IPS-NIHi11 (cell line): ENCODE results near the gene SNU13.
"Not testable (repeated sequence)": the region's sequence is repeated elsewhere in the genome, so short reads cannot be mapped to it uniquely, and the experiment has no call there.

Source experiments
- DNase-seq: peaks from one replicate; pipeline ENCODE4 v3.0.0; 2012; ENCODE audit warnings: mixed read lengths, low spot score

The SNU13 gene

DNA sequence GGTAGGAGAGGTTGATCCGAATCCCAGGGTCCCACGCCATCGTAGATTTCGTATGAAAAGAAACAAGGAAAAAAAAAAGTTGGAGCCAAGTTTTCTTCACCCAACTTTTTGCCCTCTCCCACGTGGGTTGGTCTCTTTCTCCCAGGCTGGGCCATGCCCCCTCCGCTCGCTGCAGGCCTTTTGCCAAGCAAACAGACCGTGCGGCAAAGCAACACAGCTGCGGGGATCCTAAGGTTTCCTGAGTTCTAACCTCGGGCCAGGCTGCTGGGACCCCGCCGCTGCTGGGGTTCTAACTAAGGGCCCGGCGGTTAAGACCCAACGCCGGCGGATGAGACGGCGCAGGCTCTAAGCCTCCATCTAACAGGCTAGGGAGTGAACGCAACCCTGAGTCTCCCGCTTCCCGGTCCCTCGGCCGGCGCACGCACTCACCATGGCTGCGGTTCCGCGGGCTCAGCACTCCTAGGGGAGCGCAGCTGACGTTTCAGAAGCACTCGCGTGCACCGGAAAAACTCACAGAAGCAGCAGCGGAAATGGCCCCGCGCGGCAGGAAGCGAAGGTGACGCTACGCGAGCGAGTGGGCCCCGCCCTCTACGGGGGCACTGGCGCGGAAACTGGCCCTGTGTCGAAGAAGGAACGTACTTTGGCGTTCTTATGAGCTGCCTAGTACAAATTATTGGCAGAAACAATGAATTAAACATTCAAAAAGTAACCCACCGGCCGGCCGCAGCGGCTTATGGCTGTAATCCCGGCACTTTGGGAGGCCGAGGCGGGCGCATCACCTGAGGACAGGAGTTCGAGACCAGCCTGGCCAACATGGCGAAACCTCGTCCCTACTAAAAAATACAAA is at the start of gene SNU13:
Gene SNU13 (minus strand): TSS at position 503 of the 847 bp plus-strand sequence. CDS start 71 bp downstream, at position 432.
- DNase-seq = peak; percentile 92

DNA sequence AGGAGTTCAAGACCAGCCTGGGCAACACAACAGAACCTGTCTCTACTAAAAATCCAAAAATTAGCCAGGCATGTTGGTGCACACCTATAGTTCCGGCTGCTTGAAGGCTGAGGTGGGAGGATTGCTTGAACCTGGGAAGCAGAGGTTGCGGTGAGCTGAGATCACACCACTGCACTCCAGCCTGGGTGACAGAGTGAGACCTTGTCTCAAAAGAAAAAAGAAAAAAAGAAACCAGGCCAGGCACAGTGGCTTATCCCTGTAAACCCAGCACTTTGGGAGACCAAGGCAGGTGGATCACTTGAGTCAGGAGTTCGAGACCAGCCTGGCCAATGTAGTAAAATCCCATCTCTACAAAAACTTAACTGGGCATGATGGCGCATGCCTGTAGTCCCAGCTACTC is 44.6 kb upstream of the SNU13 start:
- not testable (repeated sequence) for DNase-seq

DNA sequence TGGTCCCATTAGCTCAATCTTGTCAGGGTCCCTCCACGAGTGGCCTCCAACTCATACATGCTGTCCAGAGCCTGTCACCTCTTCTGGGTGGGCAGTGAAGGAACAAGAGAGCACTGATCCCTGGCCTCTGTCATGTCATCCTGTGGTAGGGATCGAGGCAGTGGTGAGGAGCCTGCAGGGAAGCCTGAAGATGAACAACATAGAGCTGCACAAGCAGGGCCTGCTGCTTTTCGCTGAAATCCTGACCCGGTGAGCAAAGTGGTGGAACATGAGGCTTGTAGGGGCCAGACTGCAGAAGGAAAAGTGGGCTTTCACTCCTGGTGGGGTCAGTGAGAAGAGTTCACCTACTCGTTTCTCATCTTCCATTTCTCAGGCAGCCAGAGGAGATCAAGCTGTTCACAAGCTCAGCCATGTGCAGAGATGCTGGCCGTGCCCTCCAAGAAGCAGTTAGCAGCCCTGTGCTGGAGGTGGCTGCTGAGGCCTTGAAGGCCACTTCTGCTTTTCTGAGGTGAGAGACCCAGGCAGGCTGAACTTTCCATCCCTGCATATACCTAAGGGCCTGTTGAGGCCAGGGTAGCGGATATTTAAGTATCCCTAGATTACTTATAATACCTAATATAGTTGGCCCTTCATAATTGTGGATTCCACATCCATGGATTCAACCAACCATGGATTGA is 43.6 kb upstream of the SNU13 start:
- no peak for DNase-seq

DNA sequence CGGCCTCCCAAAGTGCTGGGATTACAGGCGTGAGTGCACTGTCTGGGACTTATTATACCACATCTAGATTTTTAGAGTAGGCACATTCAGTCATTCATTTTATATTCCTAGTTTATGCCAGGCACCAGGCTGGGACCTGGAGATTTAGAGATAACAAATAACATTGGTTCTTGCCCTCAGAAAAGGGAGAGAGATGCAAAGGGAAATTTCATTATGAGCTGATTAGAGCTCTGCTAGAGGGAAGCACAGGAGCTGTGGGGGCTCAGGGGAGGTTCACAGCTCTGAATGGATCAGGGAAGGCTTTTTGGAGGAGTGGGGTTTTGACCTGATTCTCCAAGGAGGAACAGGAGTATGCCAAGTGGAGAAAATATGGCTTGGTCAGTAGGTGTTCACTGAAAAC is 42.9 kb upstream of the SNU13 start:
- DNase-seq = no peak

DNA sequence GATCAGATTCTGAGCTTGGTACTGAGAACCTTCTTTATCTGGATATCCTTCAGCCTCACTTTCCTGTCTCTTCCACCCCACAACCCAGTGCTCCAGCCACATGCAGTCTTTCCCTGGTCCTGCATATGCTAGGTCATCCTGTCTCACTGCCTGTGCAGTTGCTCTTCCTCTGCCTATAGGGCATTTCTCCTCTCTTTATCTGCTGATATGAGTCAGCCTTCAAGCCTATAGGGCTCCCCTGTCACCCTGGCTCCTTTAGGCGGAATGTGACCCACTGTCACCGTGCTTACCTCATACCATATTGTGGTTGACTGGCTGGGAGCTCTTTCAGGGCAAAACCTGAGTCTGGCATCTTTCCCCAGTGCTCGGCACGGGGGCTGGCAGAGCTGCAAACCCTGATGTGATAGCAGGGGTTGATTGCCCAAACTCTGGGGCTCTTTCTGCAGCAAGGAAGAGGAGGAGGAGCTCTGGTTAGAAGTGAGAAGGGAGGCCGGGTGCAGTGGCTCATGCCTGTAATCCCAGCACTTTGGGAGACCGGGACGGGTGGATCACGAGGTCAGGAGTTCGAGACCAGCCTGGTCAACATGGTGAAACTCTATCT is 36.9 kb upstream of the SNU13 start:
- DNase-seq = no peak

DNA sequence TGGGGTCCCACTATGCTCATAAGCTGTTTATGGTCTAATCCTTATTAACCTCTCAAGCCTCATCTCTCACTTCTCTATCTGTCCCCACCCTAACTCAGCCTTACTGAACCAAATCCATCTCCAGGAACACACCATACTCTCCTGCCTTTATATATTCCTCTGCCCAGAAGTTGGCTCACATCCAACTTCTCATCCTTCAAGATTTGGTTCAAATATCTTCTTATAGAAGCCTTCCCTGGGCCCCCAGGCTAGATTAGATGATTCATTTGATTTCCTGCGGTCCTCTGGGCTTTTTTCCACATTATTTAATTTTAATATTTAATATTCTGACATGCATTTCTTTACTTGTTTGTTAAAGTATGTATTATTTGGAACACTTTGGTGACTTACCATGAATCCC is 33.8 kb upstream of the SNU13 start:
- DNase-seq = no peak

DNA sequence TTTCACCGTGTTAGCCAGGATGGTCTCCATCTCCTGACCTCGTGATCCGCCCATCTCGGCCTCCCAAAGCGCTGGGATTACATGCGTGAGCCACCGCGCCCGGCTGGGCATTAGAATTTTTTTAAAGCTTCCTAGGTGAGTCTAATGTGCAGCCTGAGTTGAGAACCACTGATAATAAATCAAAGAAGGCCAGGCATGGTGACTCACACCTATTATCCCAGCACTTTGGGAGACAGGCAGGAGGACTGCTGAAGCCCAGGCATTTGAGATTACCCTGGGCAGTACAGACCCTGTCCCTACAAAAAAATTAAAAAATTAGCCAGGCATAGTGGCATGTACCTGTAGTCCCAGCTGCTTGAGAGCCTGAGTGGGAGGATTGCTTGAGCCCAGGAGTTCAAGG is 24.3 kb upstream of the SNU13 start:
- DNase-seq = no peak

DNA sequence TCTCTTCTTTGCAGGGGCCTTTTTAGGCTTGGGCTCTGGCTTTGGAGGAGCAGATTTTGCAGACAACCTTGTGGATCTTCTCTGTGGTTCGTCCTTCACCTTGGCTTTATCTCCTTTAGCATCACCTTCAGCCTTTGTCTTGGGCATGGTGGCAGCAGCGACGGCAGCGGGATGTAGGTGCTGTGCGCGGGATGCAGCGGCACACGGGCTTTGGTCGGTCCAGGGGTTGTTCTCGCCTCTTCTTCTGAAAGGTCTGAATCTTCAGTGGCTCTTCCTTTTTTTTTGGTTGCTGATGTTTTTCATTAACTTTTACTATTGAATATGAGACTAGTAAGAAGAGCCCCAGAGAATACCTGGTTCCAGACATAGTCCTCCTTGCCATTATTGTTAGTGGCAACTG is 20.7 kb upstream of the SNU13 start:
- no peak for DNase-seq

DNA sequence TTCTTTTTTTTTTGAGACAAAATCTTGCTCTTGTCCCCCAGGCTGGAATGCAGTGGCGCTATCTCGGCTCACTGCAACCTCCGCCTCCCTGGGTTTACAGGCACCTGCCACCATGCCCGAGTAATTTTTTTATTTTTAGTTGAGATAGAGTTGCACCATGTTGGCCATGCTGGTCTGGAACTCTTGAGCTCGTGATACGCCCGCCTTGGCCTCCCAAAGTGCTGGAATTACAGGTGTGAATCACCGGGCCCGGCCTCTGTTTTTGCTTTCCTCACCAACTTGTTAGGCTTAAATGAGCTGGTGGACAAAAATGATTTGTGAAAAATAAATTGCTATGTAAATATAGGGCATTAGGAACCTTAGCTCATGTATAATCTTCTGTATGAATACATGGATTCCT is 14.1 kb upstream of the SNU13 start:
- no peak for DNase-seq

DNA sequence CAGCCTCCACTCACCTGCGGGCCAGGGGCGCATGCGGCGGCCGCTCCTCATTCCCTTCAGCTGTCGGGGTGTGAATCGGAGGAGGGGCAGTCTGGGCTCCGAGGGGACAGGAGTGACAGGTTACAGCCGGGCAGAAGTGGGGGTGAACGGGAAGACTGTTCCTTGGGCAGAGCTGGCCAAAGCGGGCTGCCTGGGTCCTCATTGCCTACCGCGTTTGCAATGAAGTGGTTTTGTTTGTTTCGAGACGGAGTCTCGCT is 11.4 kb upstream of the SNU13 start:
- no peak for DNase-seq

DNA sequence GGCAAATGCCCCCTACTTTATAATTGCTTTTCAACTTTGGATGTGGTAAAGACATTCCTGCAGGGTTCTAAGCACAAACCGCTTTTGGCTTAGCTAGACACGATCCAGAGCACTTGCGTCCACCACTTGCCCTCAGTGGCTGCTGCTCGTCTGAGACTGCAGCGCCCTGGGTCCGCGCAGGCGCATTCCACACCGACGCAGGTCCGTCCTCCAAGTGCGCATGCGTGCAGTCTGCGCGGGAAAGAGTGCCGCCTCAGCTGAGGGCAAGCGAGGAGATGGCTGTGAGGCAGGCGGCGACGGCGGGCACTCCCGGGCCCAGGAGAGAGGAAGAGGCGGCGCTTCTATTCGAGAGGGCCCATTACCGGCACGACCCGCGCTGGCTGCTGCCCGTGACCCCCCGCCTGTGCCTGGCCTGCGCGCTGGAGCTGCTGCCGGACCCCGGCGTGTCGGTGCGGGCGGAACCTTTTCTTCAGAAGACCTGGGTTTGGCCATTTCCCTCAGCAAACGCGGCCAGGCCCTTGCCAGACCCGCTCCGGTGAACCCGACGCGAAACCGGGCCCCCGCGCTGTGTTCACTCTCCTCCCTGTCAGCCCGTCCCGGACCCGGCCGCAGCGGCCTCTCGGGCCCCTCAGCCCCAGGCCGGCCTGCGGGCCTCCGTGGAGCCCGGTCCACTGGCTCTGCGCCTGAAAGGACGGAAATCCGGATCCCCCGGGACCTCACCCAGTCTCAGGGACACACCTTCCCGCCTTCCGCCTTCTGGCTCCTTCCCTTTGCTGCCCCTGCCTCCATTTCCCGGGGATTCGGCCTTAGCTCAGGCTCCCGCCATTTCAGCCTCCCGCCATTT is 10.8 kb upstream of the SNU13 start, which contains the start of gene MEI1:
Gene MEI1 (plus strand): TSS at position 240 of the 844 bp plus-strand sequence. CDS start 36 bp downstream, at position 276.
- DNase-seq = no peak

DNA sequence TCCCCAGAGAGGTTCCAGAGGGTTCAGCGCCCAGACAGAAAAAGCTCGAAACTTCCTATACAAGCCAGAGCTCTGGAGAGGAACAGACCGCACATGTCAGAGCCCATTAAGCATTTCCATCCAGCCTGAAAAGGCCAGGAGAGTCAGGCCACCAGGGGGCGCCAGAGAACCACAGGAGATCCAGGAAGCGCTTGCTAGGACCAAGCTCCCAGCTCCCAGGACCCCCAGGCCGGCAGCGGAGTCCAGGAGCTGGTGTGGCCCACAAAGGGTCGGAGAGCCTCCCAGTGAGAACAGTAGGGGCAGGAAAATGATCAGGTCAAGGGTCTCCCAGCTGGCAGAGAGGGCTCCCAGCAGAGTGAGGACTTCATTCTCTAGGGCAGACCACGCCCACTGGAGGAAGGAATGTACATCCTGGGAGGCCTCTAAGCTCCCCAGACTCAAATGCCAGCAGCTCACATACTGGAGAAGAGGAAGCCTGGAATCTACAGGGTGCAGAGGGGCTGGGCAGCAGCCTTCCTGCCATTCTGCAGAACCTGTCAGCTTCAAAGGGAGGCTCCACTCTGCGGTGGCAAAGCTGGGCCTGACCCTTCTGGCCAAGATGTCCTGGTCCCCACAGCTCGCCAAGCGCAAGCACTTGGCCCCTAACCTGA is 8.6 kb upstream of the SNU13 start:
- peak; percentile 95 for DNase-seq

DNA sequence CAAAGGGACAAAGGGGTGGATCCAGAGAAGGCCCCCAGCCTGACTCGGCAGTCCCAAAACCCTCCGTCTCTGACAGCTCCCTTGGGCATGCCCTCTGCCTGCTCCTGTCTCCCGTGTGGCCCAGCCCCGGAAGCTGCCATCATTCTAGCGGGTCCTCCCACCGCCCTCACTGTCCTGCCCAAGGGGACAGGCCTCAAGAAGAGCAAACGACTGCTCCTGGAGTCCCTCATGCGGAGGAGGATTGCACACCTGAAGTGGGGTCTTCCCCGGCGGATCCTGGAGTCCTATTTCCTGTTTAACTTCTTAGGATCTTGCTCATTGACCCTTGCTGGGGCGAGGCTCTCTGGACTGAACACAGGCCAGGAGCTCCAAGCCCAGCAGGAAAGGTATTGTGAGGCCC is 8.0 kb upstream of the SNU13 start:
- no peak for DNase-seq

DNA sequence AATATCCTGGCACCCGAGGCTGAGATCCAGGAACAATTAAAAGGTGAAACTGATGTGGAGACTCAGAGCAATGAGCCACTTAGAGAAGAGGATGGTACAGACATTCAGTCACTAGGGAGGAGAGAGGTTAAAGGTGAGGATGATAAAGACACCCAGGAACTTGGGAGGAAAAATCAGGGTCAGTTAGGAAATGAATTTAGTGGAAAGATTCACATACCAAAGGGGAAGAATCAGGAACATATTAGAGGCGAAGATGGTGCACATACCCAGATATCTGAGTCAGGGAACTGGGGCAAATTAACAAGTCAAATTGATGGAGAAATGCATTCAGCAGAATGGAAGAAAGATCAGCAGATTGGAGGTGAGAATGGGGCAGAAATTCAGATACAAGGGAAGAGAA is 6.5 kb upstream of the SNU13 start:
- no peak for DNase-seq

DNA sequence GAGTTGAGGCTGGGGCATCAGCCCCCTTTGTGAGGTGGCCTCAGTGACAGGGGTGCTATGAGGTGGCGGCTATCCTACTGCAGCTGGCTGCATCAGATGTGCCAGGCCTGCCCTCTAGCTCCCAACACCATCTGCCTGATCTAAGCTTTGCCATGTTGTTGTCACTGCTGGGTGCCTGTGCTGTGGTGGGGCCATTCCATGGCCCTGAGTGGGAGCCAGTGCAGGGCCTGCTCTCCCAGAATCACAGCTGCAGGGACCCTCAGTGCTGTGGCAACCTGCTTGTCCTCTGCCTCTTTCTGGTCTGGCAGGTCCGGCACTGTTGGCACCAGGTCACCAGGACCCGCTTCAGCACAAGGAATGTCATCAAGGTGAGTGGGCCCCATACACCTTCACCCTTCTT is 1.8 kb upstream of the SNU13 start:
- DNase-seq = no peak

DNA sequence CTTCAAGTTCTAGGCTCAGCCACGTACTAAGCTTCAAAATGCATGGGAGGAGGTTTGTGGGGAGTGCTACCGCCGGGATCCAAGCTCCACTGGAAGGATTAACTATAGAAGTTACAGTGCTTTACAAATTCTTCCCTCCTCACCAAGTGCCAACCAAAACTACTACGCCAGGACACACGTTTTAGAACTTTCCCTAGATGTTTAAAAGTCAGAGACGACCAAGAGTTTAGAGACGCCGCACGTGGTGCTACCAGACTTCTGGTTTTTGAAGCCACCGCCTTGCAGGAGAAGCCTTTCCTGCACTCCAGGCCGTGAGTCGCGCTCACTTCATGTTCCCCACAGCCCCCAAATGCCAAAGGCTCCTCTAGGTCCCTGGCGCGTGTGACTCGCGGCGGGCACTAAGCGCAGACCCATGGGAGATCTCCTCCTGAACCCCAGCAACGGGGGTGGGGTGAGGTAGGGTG is 734 bp downstream of the SNU13 start:
- DNase-seq = peak; percentile 36

DNA sequence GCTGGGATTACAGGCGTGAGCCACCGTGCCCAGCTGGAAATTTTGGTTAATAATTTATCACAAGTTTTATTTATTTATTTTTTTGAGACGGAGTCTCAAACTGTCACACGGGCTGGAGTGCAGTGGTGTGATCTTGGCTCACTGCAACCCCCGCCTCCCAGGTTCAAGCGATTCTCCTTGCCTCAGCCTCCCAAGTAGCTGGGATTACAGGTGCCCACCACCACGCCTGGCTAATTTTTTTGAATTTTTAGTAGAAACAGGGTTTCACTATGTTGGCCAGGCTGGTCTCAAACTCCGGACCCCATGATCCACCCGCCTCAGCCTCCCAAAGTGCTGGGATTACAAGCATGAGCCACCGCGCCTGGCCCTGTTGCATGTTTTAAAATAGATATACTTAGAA is 1.8 kb downstream of the SNU13 start:
- not testable (repeated sequence) for DNase-seq

DNA sequence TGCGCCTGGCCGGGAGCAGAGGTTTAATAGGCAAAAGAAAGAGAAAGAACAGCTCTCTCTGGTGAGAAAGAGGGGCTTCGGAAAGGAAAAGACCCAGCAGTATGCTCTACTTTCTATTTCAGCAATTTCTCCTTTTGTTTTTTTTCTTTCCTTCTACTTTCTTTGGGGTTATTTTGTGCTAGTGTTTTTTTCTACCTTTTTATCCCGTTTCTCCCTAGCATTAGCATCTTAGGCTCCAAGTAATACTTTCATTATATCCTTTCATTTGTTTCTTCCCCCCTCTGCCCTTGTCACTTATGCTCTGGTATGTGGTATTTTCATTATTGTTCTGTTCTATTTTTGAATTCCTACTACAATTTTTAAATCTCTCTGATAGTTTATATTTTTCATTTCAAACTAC is 4.5 kb downstream of the SNU13 start:
- no peak for DNase-seq

DNA sequence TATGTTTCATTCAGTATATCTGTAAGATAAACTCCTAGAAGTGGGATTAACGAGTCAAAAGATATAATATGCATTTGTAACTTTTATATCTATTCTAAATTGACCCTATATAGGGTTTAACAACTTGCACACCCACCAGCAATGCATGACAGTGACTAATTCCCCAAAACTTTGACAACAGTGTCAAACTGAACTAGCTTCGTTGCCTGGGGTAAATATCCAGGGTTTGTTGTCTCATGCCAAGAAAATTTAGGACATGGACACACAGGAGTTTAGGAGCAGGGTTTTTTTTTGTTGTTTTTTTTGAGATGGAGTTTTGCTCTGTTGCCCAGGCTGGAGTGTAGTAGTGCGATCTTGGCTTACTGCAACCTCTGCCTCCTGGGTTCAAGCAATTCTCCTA is 5.1 kb downstream of the SNU13 start:
- DNase-seq = no peak

DNA sequence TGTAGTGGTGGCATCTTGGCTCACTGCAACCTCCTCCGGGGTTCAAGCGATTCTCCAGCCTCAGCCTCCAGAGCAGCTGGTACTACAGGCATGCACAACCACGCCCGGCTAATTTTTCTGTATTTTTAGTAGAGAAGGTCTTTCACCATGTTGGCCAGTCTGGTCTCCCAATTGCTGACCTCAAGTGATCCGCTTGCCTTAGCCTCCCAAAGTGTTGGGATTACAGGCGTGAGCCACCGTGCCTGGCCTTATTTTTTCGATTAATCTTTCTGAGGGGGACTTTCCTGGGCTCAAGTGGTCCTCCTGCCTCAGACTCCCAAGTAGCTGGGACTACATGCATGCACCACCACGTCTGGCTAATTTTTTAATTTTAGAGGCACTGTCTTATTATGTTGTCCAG is 5.6 kb downstream of the SNU13 start:
- no peak for DNase-seq

DNA sequence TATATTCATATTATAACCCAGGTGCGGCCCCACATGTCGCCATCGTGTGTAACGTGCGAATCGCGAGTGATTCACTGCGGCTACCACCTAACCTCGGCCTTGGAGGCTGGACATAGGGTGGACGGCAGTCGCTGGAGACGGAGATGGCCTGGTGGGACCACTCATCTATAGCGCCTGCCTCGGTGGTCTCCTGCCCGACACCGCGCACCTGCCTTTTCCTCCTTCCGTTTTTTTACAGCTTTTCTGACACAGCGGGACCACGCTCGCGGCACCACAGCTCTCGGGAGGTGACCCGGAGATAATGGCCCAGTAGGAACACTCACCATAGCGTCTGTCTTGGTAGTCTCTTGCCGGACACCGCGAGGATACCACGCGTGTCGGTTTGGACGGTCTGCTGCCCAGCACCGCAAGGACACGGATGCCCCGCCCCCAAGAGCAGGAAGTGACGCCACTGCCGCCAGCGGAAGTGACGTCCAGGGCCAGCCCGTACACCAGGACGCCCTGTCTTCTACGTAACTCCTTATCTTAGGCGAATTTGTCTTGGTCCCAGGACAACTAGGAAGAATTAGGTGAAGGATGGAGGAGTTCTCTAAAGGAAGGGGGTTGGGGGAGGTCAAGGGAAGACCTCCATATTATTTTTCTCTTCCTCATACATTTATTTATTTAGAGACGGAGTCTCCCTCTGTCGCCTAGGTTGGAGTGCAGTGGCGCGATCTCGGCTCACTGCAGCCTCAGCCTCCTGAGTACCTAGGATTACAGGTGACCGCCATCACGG is 6.4 kb downstream of the SNU13 start:
- DNase-seq = peak; percentile 89
